ENCODE data around the gene RIIAD1. TPM values are rescaled to one million over a fixed set of nuclear protein-coding genes. Genes with fewer than 3 reads are reported as not detected.
"Not testable (repeated sequence)": the region's sequence is repeated elsewhere in the genome, so short reads cannot be mapped to it uniquely, and the experiment has no call there.

Gene RIIAD1
- polyA plus RNA-seq, 1 donor (not counting 4 experiments of a cell fraction or from before 2014, with no cell fraction given), result not detected

DNA sequence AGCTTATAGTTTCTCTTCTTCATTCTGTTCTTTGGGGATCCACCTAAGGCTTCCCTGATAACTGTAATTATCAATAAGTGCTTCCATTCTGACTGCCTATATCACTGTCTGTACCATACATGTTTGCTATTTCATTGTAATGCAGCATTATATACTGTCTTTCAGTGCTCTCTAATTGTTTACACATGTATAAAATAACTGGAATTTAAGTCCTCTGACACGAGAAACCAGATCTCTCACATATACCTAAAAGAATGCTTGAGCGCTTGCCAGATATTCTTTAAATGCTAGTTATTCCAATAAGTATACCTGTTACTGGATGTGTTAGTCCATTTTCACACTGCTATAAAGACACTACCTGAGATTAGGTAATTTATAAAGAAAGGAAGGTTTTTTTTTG, 39.4 kb upstream of the RIIAD1 start:
- H3K4me2 ChIP-seq (ENCODE audit: control insufficient read depth, extremely low read depth, insufficient read depth, low read depth, low read length), result no peak overlapping the region
- peaks cover 0 to 5% of the 10 kb centered on the region in 2 experiments for H3K36me3 ChIP-seq (ENCODE audit: control insufficient read depth in 2 of 2, extremely low read depth in 1 of 2, insufficient read depth in 2 of 2, low read length in 2 of 2)
- TF ChIP-seq, protein P1, sequence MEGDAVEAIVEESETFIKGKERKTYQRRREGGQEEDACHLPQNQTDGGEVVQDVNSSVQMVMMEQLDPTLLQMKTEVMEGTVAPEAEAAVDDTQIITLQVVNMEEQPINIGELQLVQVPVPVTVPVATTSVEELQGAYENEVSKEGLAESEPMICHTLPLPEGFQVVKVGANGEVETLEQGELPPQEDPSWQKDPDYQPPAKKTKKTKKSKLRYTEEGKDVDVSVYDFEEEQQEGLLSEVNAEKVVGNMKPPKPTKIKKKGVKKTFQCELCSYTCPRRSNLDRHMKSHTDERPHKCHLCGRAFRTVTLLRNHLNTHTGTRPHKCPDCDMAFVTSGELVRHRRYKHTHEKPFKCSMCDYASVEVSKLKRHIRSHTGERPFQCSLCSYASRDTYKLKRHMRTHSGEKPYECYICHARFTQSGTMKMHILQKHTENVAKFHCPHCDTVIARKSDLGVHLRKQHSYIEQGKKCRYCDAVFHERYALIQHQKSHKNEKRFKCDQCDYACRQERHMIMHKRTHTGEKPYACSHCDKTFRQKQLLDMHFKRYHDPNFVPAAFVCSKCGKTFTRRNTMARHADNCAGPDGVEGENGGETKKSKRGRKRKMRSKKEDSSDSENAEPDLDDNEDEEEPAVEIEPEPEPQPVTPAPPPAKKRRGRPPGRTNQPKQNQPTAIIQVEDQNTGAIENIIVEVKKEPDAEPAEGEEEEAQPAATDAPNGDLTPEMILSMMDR (optimal IDR thresholded peaks at IDR 0.05 in 1 of 3, IDR thresholded peaks at IDR 0.05 in 1 of 3, conservative IDR thresholded peaks at IDR 0.05 in 1 of 3; ENCODE audit: extremely low read depth in 1 of 3, insufficient read depth in 2 of 3, low read length in 3 of 3), result no peak
- TF ChIP-seq EZH2 (IDR thresholded peaks at IDR 0.05; ENCODE audit: low read length), result no peak
- H3K9me3 ChIP-seq (ENCODE audit: control insufficient read depth, low read depth, low read length), result no peaks in the 10 kb centered on the region
- dilution Hi-C loops (cut with MboI; ENCODE audit: extremely low pct_ligation_motif_present, low sequenced_read_pairs), result no loop called here
- H3K27ac ChIP-seq (ENCODE audit: control insufficient read depth, insufficient read depth, low read length), result no peak overlapping the region
- H3K4me3 ChIP-seq (ENCODE audit: control insufficient read depth in 2 of 3, extremely low read depth in 1 of 3, insufficient read depth in 2 of 3, low read depth in 1 of 3, low read length in 3 of 3), result no peak overlapping the region
- no peak overlapping the region for H3K9ac ChIP-seq (ENCODE audit: control insufficient read depth, extremely low read depth, insufficient read depth, low read length)
- H2AFZ ChIP-seq (ENCODE audit: control insufficient read depth, low read length), result no peak overlapping the region
- no peak for DNase-seq (ENCODE audit: low read depth, low spot score)
- no peaks in the 10 kb centered on the region for H4K20me1 ChIP-seq (ENCODE audit: control insufficient read depth, extremely low read depth, insufficient read depth, low read length)
- H3K9me1 ChIP-seq (ENCODE audit: control insufficient read depth, extremely low read depth, insufficient read depth, low read length), result no peaks in the 10 kb centered on the region
- peaks cover 28% of the 10 kb centered on the region for H3K4me1 ChIP-seq (ENCODE audit: control insufficient read depth, extremely low read depth, insufficient read depth, low read length)
- H3K27me3 ChIP-seq (ENCODE audit: control insufficient read depth, extremely low read depth, insufficient read depth, low read length), result no peaks in the 10 kb centered on the region
- H3K79me2 ChIP-seq (ENCODE audit: control insufficient read depth, insufficient read depth, low read length), result no peaks in the 10 kb centered on the region
- no peak for FAIRE-seq

DNA sequence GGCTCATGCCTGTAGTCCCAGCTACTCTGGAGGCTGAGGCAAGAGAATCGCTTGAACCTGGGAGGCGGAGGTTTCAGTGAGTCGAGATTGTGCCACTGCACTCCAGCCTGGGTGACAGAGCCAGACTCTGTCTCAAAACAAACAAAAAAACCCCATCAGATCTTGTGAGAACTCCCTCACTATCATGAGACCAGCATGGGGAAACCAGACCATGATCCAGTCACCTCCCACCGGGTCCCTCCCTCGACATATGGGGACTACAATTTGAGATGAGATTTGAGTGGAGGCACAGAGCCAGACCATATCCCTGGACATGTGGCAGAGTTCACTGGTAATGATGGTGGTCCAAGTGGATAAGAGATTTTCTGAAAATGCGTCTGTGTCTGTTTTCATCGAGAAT, 38.4 kb upstream of the RIIAD1 start:
- H3K4me2 ChIP-seq (ENCODE audit: control insufficient read depth, extremely low read depth, insufficient read depth, low read depth, low read length); H2AFZ ChIP-seq (ENCODE audit: control insufficient read depth, low read length); H3K27me3 ChIP-seq (ENCODE audit: control insufficient read depth, extremely low read depth, insufficient read depth, low read length); H3K9ac ChIP-seq (ENCODE audit: control insufficient read depth, extremely low read depth, insufficient read depth, low read length); H3K9me1 ChIP-seq (ENCODE audit: control insufficient read depth, extremely low read depth, insufficient read depth, low read length); H3K27ac ChIP-seq (ENCODE audit: control insufficient read depth, insufficient read depth, low read length); H3K79me2 ChIP-seq (ENCODE audit: control insufficient read depth, insufficient read depth, low read length); H3K36me3 ChIP-seq (ENCODE audit: control insufficient read depth in 2 of 2, extremely low read depth in 1 of 2, insufficient read depth in 2 of 2, low read length in 2 of 2); H4K20me1 ChIP-seq (ENCODE audit: control insufficient read depth, extremely low read depth, insufficient read depth, low read length); dilution Hi-C loops (cut with MboI; ENCODE audit: extremely low pct_ligation_motif_present, low sequenced_read_pairs); DNase-seq (ENCODE audit: low read depth, low spot score); H3K9me3 ChIP-seq (ENCODE audit: control insufficient read depth, low read depth, low read length); FAIRE-seq; H3K4me3 ChIP-seq (ENCODE audit: control insufficient read depth in 2 of 3, extremely low read depth in 1 of 3, insufficient read depth in 2 of 3, low read depth in 1 of 3, low read length in 3 of 3): not testable (repeated sequence)
- peaks cover 28% of the 10 kb centered on the region for H3K4me1 ChIP-seq (ENCODE audit: control insufficient read depth, extremely low read depth, insufficient read depth, low read length)

DNA sequence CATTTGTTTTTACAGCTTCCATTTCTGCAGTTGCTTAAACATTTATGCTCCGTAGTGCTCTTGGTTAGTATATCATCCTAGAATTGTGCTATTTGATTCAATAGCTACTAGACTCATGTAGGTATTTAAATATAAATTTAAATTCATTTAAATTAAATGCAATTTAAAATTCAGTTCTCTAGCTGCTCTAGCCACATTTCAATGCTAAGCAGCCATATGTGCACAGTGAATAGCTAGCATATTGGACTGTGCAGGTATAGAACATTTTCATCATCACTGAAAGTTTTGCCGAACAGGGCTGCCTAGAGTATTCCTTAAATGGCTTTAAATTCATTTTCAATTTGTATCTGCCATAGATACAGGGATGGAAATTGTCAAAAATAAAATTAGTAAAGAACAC, 37.2 kb upstream of the RIIAD1 start:
- H3K4me3 ChIP-seq (ENCODE audit: control insufficient read depth in 2 of 3, extremely low read depth in 1 of 3, insufficient read depth in 2 of 3, low read depth in 1 of 3, low read length in 3 of 3), result no peak overlapping the region
- peaks cover 28% of the 10 kb centered on the region for H3K4me1 ChIP-seq (ENCODE audit: control insufficient read depth, extremely low read depth, insufficient read depth, low read length)
- peaks cover 0 to 5% of the 10 kb centered on the region in 2 experiments for H3K36me3 ChIP-seq (ENCODE audit: control insufficient read depth in 2 of 2, extremely low read depth in 1 of 2, insufficient read depth in 2 of 2, low read length in 2 of 2)
- H4K20me1 ChIP-seq (ENCODE audit: control insufficient read depth, extremely low read depth, insufficient read depth, low read length), result no peaks in the 10 kb centered on the region
- no peak overlapping the region for H2AFZ ChIP-seq (ENCODE audit: control insufficient read depth, low read length)
- no peaks in the 10 kb centered on the region for H3K79me2 ChIP-seq (ENCODE audit: control insufficient read depth, insufficient read depth, low read length)
- no peaks in the 10 kb centered on the region for H3K27me3 ChIP-seq (ENCODE audit: control insufficient read depth, extremely low read depth, insufficient read depth, low read length)
- no peaks in the 10 kb centered on the region for H3K9me1 ChIP-seq (ENCODE audit: control insufficient read depth, extremely low read depth, insufficient read depth, low read length)
- no peak overlapping the region for H3K9ac ChIP-seq (ENCODE audit: control insufficient read depth, extremely low read depth, insufficient read depth, low read length)
- H3K27ac ChIP-seq (ENCODE audit: control insufficient read depth, insufficient read depth, low read length), result no peak overlapping the region
- no peak overlapping the region for H3K4me2 ChIP-seq (ENCODE audit: control insufficient read depth, extremely low read depth, insufficient read depth, low read depth, low read length)
- DNase-seq (ENCODE audit: low read depth, low spot score) (no peak), FAIRE-seq (no peak)
- no peaks in the 10 kb centered on the region for H3K9me3 ChIP-seq (ENCODE audit: control insufficient read depth, low read depth, low read length)
- TF ChIP-seq EZH2 (IDR thresholded peaks at IDR 0.05; ENCODE audit: low read length), result no peak
- TF ChIP-seq, protein P1 (optimal IDR thresholded peaks at IDR 0.05 in 1 of 3, IDR thresholded peaks at IDR 0.05 in 1 of 3, conservative IDR thresholded peaks at IDR 0.05 in 1 of 3; ENCODE audit: extremely low read depth in 1 of 3, insufficient read depth in 2 of 3, low read length in 3 of 3), result no peak
- dilution Hi-C loops (cut with MboI; ENCODE audit: extremely low pct_ligation_motif_present, low sequenced_read_pairs), result no loop called here

Measured in keratinocyte (primary cell).